ENCODE data around the gene CYP19A1.

GRCh38 chr15:51359981-51360380 lies 21.6 kb upstream of the CYP19A1 start:
- TF ChIP-seq JUNB (IDR thresholded peaks at IDR 0.05) (no peak), IRF3 (IDR thresholded peaks at IDR 0.05) (no peak), JUND (IDR thresholded peaks at IDR 0.05; ENCODE audit: low read depth, low read length) (no peak), CTCF (IDR thresholded peaks at IDR 0.05 in 2 of 3, conservative IDR thresholded peaks at IDR 0.05 in 1 of 3; ENCODE audit: control insufficient read depth in 2 of 3, extremely low read depth in 1 of 3, insufficient read depth in 1 of 3, low read depth in 3 of 3, low read length in 3 of 3) (no peak), ZNF687 (IDR thresholded peaks at IDR 0.05) (no peak), ZNF207 (IDR thresholded peaks at IDR 0.05; ENCODE audit: borderline replicate concordance) (no peak), ZNF274 (IDR thresholded peaks at IDR 0.05; ENCODE audit: insufficient read depth, insufficient read length) (no peak)
